K562 (cell line): Measurements from ENCODE around the gene A2ML1. TPM values are rescaled to one million over a fixed set of nuclear protein-coding genes. Genes with fewer than 3 reads are reported as not detected.
A peak's percentile ranks its signal among the peaks of the same experiment; 100 is the strongest.

ENCODE experiments used
- ATAC-seq: fragments of 200-7000 bp; cut with Tn5 transposase; 3 replicates; pipeline ENCODE4 v1.9.1; 2020; ENCODE audit warnings: moderate library complexity
- BruUV-seq: library from RNA; stranded (reverse); fragments of 400-500 nt; replicated peaks from 2 replicates; lab custom pipeline; 2021; lab: Mats Ljungman, UMichigan
- CTCF ChIA-PET: fragments of 300-600 bp; formaldehyde crosslinking; extraction: SDS; loops from one replicate; lab custom pipeline; 2021; ENCODE audit warnings: low intra/inter-chr PET ratio; lab: Yijun Ruan, JAX
- POLR2A ChIA-PET: fragments of 300-600, 350-650 bp; sonication (Branson Sonifier 250); formaldehyde crosslinking; extraction: SDS; loops from one replicate; lab custom pipeline; 2021; ENCODE audit warnings: antibody characterized with exemption, inconsistent platforms; lab: Yijun Ruan, JAX
- DNase-seq, 4 experiments: peaks; one replicate each; pipeline versions ENCODE4 v3.0.0 to v3.0.0-alpha.2; 2011 to 2018; ENCODE audit warnings: low spot score in 3 of 4, mixed read lengths in 3 of 4; ENCODE audit errors: extremely low read depth in 1 of 4
- FAIRE-seq: peaks from 2 replicates; lab custom pipeline; 2011; peaks lifted over from hg19 to GRCh38; lab: Jason Lieb, UNC
- H2AFZ ChIP-seq: 2 replicates; pipeline ENCODE4 v1.6.0; 2011; ENCODE audit warnings: low read depth, low read length, control low read depth, inconsistent platforms
- H3K27ac ChIP-seq: fragments of 200-600 bp; 3 replicates; pipeline ENCODE4 v1.8.0; 2011; ENCODE audit warnings: low read depth, mild to moderate bottlenecking, control low read depth, inconsistent platforms, low read length, moderate library complexity, mixed read lengths; ENCODE audit errors: extremely low read depth
- H3K27me3 ChIP-seq, 2 experiments: fragments of 300-600 bp in 1 of 2; 2 replicates in 1 of 2; 3 replicates in 1 of 2; pipeline versions ENCODE4 v1.6.0 to v1.8.0; 2011; ENCODE audit warnings: inconsistent platforms in 2 of 2, low read length in 2 of 2, mild to moderate bottlenecking in 1 of 2, mixed read lengths in 1 of 2, moderate library complexity in 1 of 2; ENCODE audit not compliant: control insufficient read depth in 2 of 2, insufficient read depth in 2 of 2
- H3K36me3 ChIP-seq: fragments of 300-600 bp; 3 replicates; pipeline ENCODE4 v1.8.0; 2011; ENCODE audit warnings: mild to moderate bottlenecking, low read length, inconsistent platforms; ENCODE audit not compliant: control insufficient read depth, insufficient read depth
- H3K4me1 ChIP-seq, 2 experiments: fragments of 200-600 bp in 1 of 2; replicated peaks in 1 of 2; 2 replicates in 1 of 2; 3 replicates in 1 of 2; pipeline versions ENCODE4 v1.5.1 to v1.8.0; 2011; ENCODE audit warnings: inconsistent platforms in 2 of 2, low read length in 2 of 2, mild to moderate bottlenecking in 1 of 2, mixed read lengths in 1 of 2, moderate library complexity in 1 of 2; ENCODE audit not compliant: control insufficient read depth in 2 of 2, insufficient read depth in 2 of 2
- H3K4me2 ChIP-seq: 2 replicates; pipeline ENCODE4 v1.6.1; 2011; ENCODE audit warnings: low read length, control low read depth, inconsistent platforms, mixed read lengths; ENCODE audit not compliant: insufficient read depth
- H3K4me3 ChIP-seq: fragments of 200-600 bp; sonication (generic), shearing (Covaris generic); 2 replicates; pipeline ENCODE4 v1.5.1; 2016; ENCODE audit warnings: control low read depth, inconsistent platforms
- H3K79me2 ChIP-seq: fragments of 200-600 bp; 3 replicates; pipeline ENCODE4 v1.8.0; 2011; ENCODE audit warnings: low read length, inconsistent platforms; ENCODE audit not compliant: control insufficient read depth, insufficient read depth
- H3K9ac ChIP-seq, 2 experiments: 2 replicates each; pipeline versions ENCODE4 v1.6.0 to v1.6.1; 2011; ENCODE audit warnings: low read depth in 2 of 2, low read length in 2 of 2, control low read depth in 1 of 2, inconsistent platforms in 1 of 2, mild to moderate bottlenecking in 1 of 2, mixed read lengths in 1 of 2; ENCODE audit not compliant: insufficient read depth in 1 of 2
- H3K9me1 ChIP-seq: one replicate; pipeline ENCODE4 v1.6.0; 2011; ENCODE audit warnings: inconsistent platforms, mild to moderate bottlenecking, low read length, moderate library complexity; ENCODE audit not compliant: control insufficient read depth, insufficient read depth
- H3K9me3 ChIP-seq: replicated peaks from 2 replicates; pipeline ENCODE4 v1.5.1; 2011; ENCODE audit warnings: low read depth, low read length, inconsistent platforms; ENCODE audit not compliant: control insufficient read depth, insufficient read depth
- H4K20me1 ChIP-seq: replicated peaks from 2 replicates; pipeline ENCODE4 v1.6.1; 2011; ENCODE audit warnings: low read length, inconsistent platforms, mixed read lengths; ENCODE audit not compliant: control insufficient read depth, insufficient read depth
- MAFF ChIP-seq: IDR thresholded peaks from 2 replicates; pipeline ENCODE4 v1.6.1; 2012; ENCODE audit warnings: low read length, improper control_type of control experiment
- MAFG ChIP-seq: fragments of 450-650 bp; conservative IDR thresholded peaks from 2 replicates; pipeline ENCODE4 v1.6.1; 2016; ENCODE audit warnings: missing genetic modification characterization, missing compliant biosample characterization
- NFE2 ChIP-seq: IDR thresholded peaks from 2 replicates; pipeline ENCODE4 v1.6.1; 2014; ENCODE audit warnings: antibody characterized with exemption, low read depth
- NFE2L1 ChIP-seq: fragments of 450-650 bp; IDR thresholded peaks from 2 replicates; pipeline ENCODE4 v1.6.1; 2016; ENCODE audit warnings: missing genetic modification characterization, low read depth, mild to moderate bottlenecking, missing compliant biosample characterization, moderate library complexity, borderline replicate concordance
- SREBF2 ChIP-seq: sonication (generic); formaldehyde crosslinking; IDR thresholded peaks from 2 replicates; pipeline ENCODE4 v1.4.0; 2020; ENCODE audit warnings: mild to moderate bottlenecking, missing genetic modification reagents
- U2AF1 ChIP-seq: fragments of 200-400 bp; formaldehyde crosslinking; optimal IDR thresholded peaks from 2 replicates; pipeline ENCODE3; 2017; ENCODE audit warnings: mild to moderate bottlenecking, low read depth, low read length, moderate library complexity
- ZNF592 ChIP-seq: fragments of 450-650 bp; IDR thresholded peaks from 2 replicates; pipeline ENCODE4 v1.6.1; 2017; ENCODE audit warnings: antibody characterized with exemption, mild to moderate bottlenecking
- WGBS: fragments of 100-300 bp; shearing (Covaris generic); methylation state at CpG from one replicate; pipeline ENCODE4 v1.1.6; 2016; ENCODE audit warnings: low coverage, mixed read lengths; ENCODE audit not compliant: insufficient coverage; ENCODE audit errors: missing lambda C conversion rate; 5-methylcytosine and 5-hydroxymethylcytosine counted together
- in situ Hi-C: fragments of 300-500 bp; cut with MboI; formaldehyde crosslinking; loops from 4 replicates; pipeline ENCODE4 v1.15.0; 2018; ENCODE audit warnings: inconsistent platforms, mixed read lengths
- intact Hi-C: fragments of 100-400 bp; cut with micrococcal nuclease; formaldehyde crosslinking; loops from 2 replicates; pipeline ENCODE4 v1.14.2; 2022
- polyA plus RNA-seq, 8 experiments: library from polyadenylated mRNA; depleted of rRNA in 4 of 8; stranded (reverse) in 5 of 8; unstranded in 3 of 8; fragments of >200 nt; fragmentation: Nextera tagmentation in 2 of 8; fragmentation: Illumina TruSeq in 1 of 8; extraction: Ambion mirVana in 2 of 8; extraction: Trizol in 1 of 8; gene quantifications; 2 replicates each; pipeline versions ENCODE4 v1.2.1 to v1.2.3, GENCODE V29; 2011 to 2014; ENCODE audit warnings: inconsistent platforms in 1 of 8, missing spikeins in 1 of 8
- total RNA-seq, 7 experiments: library from RNA; depleted of rRNA in 6 of 7; stranded (reverse); fragments of >200 nt in 6 of 7; fragmentation: Illumina TruSeq in 2 of 7; extraction: Trizol in 2 of 7; gene quantifications; 2 replicates each; pipeline versions ENCODE4 v1.2.1 to v1.2.3, GENCODE V29; 2011 to 2021; ENCODE audit warnings: low replicate concordance in 1 of 7

Gene A2ML1
- total and polyA plus RNA-seq, 9 of the 15 experiments (the other 6 are each of a cell fraction or from before 2014, with no cell fraction given): 0.04 to 0.47 (median 0.13) TPM

DNA sequence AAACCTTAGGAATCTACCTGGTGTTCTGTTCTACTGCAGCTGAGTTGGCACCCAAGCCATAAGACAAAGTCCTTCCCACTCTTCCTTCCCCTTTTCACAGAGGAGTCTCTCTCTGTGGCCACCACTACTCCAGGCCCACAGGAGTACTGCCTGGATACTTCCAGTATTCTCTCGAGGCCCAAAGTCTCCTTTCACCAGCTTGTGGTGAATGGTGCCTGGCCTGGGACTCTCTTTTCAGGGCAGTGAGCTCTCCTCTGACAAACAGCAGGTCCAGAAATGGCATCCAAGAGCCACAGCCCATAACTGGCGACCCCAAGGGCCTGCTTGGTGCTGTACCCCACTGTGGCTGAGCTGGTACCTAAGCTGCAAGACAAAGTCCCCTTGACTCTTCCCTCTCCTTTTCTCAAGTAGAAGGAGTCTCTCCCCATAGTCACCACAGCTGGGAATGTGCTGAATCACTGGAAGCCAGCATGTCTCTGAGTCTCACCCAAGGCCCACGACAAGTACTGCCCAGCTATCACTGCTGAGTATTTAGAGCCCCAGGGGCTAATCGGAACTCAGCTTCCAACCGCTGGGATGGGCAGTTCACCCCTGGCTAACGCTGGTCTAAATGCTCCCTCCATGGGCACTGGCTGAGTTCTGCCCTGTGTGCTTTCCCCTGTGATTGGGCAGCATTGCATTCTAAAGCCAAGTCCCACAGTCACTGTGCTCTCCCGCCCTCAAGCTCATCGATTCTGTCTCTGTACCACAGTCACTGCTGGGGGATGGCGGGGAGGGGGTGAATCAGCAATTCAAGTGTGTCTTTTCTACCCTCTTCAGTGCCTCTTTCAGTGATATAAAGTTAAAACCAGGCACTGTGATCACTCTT, 6.1 kb downstream of the A2ML1 start:
- FAIRE-seq (peak; percentile 67), ATAC-seq (peak; percentile 79), DNase-seq (peak in 1 of 4 experiments; percentile 50)
- intact Hi-C loops: loop anchor here (5.0 to 10.0 kb wide), 2 partner anchors 64 to 216 kb away; no protein-coding TSS in a partner anchor
- 54% methylated on average over 8 of the region's 9 CpGs for WGBS
- peaks cover 19 to 21% of the 10 kb centered on the region in 2 experiments; a peak in 4 of 5 replicates for H3K4me1 ChIP-seq
- no peaks in the 10 kb centered on the region for H3K36me3 ChIP-seq
- ChIA-PET POLR2A (interaction anchor here (0.6 to 1.1 kb wide), 3 partner anchors 11 to 134 kb away, joined by 3 to 5 read pairs (median 3); no protein-coding TSS in a partner anchor), CTCF (no interaction called here)
- no peaks in the 10 kb centered on the region for H3K9me3 ChIP-seq
- TF ChIP-seq NFE2L1 (tag) (0 out of 2 replicates have a peak, but pooled peaks have one; percentile 2), MAFG (tag) (peak; percentile 54), MAFF (peak; percentile 25; the same call in 1 of the 2 replicates), U2AF1 (no peak), NFE2 (peak; percentile 83), SREBF2 (no peak), ZNF592 (peak; percentile 83; the same call in 1 of the 2 replicates)
- peak overlapping the region; percentile 18; the same call in 1 of the 2 replicates for H3K4me2 ChIP-seq
- no peaks in the 10 kb centered on the region for H3K27me3 ChIP-seq
- H3K4me3 ChIP-seq: no peak overlapping the region
- H4K20me1 ChIP-seq: no peaks in the 10 kb centered on the region
- in situ Hi-C loops: no loop called here
- peak overlapping the region; percentile 90 for H2AFZ ChIP-seq
- peak overlapping the region; percentile 48; the same call in 1 of the 3 replicates for H3K27ac ChIP-seq
- H3K79me2 ChIP-seq: no peaks in the 10 kb centered on the region
- BruUV-seq: no TSS peak
- H3K9ac ChIP-seq: peak overlapping the region; percentile 42 to 85; a peak in 3 of 4 replicates
- no peaks in the 10 kb centered on the region for H3K9me1 ChIP-seq
